KG1 (cell line): ENCODE results near the gene NPAS4.
"Not testable (repeated sequence)": the region's sequence is repeated elsewhere in the genome, so short reads cannot be mapped to it uniquely, and the experiment has no call there.

Experiments
- DNase-seq: peaks from one replicate; lab custom pipeline; 2025; lab: John Stamatoyannopoulos, UW

The NPAS4 gene

GRCh38 chr11:66420671-66421476, at the start of gene NPAS4:
NPAS4 (plus strand) TSS chr11:66421035; CDS start chr11:66421180, 145 bp downstream.
- no peak for DNase-seq

GRCh38 chr11:66371627-66372415, 49.0 kb upstream of the NPAS4 start, which contains the start of gene SLC29A2:
SLC29A2 (minus strand) TSS chr11:66371760; CDS start chr11:66371591, 169 bp downstream.
- peak; percentile 85 for DNase-seq

GRCh38 chr11:66373265-66373664, 47.6 kb upstream of the NPAS4 start:
- no peak for DNase-seq

- DNase-seq, result not testable (repeated sequence)
Measured at GRCh38 chr11:66373690-66374287, 47.0 kb upstream of the NPAS4 start.

GRCh38 chr11:66380264-66380663, 40.6 kb upstream of the NPAS4 start:
- DNase-seq, result not testable (repeated sequence)

- DNase-seq, result not testable (repeated sequence)
Measured at GRCh38 chr11:66384316-66384715, 36.5 kb upstream of the NPAS4 start.

GRCh38 chr11:66386171-66387069, 34.4 kb upstream of the NPAS4 start:
- peak; percentile 85 for DNase-seq

- peak; percentile 61 for DNase-seq
Measured at GRCh38 chr11:66388780-66389386, 32.0 kb upstream of the NPAS4 start.

- DNase-seq, result no peak
Measured at GRCh38 chr11:66391322-66391721, 29.5 kb upstream of the NPAS4 start.

- no peak for DNase-seq
Measured at GRCh38 chr11:66393954-66394353, 26.9 kb upstream of the NPAS4 start.

GRCh38 chr11:66407651-66408050, 13.2 kb upstream of the NPAS4 start:
- no peak for DNase-seq

GRCh38 chr11:66408488-66409214, 12.2 kb upstream of the NPAS4 start:
- DNase-seq, result peak; percentile 78

- DNase-seq, result no peak
Measured at GRCh38 chr11:66409226-66409625, 11.6 kb upstream of the NPAS4 start.

GRCh38 chr11:66410191-66410590, 10.6 kb upstream of the NPAS4 start:
- DNase-seq, result no peak

- no peak for DNase-seq
Measured at GRCh38 chr11:66411323-66411722, 9.5 kb upstream of the NPAS4 start.

GRCh38 chr11:66412110-66412509, 8.7 kb upstream of the NPAS4 start:
- no peak for DNase-seq

- no peak for DNase-seq
Measured at GRCh38 chr11:66413167-66413566, 7.7 kb upstream of the NPAS4 start.

- DNase-seq, result no peak
Measured at GRCh38 chr11:66414120-66414934, 6.5 kb upstream of the NPAS4 start.

GRCh38 chr11:66415423-66415822, 5.4 kb upstream of the NPAS4 start:
- DNase-seq, result no peak

GRCh38 chr11:66417000-66417399, 3.8 kb upstream of the NPAS4 start:
- no peak for DNase-seq
